Activated CD4-positive, CD25-positive, alpha-beta regulatory T cell treated with anti-CD3 and anti-CD28 coated beads, Interleukin-2, amount 50 U/mL, for 24 hours (primary cell): ENCODE data around the gene FSTL1.
"Not testable (repeated sequence)": the region's sequence is repeated elsewhere in the genome, so short reads cannot be mapped to it uniquely, and the experiment has no call there.

ENCODE experiments used
- ATAC-seq, 2 donors: fragments of 150-1000 bp; cut with Tn5 transposase; one replicate each; pipeline ENCODE4 v1.10.0; 2021; ENCODE audit warnings: mild to moderate bottlenecking in 1 of 2, moderate library complexity in 1 of 2

The FSTL1 gene

DNA sequence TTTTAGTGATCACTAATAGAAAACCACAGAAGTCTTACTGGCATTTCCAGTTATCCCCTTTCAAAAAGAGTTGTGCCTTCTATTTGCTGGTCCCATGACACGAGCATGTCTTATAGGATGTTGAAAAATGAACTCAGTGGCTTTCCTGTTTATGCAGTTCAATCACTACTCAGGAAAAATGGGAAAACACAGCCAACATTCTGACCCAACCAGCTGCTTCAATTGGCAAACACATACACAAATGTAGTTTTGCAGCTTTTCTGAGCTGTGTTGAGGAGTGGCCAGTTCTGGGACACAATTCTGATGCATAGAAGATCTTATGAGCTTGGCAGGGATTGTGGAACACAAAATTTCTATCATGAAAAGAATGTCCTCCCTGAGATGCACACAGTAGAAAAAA is 40.3 kb downstream of the FSTL1 start:
- no peak for ATAC-seq

DNA sequence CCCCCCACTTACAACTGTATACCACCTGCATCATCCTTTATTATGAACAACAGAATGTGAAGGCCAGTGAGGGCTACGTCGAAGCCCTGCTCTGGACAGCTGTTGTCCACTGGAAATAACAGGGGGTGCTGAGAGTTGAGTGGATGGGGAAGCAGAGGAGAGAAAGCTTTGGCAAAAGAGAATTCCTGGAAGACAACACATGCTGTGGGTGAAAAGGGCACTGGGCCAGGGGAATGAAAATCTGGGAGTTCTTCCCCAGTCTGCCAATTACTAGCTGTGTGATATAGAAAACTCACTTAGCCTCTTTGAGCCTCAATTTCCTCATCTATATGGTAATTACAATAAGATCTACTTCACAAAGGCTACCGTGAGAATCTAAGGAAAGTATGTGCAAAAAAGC is 40.7 kb downstream of the FSTL1 start:
- ATAC-seq: no peak

DNA sequence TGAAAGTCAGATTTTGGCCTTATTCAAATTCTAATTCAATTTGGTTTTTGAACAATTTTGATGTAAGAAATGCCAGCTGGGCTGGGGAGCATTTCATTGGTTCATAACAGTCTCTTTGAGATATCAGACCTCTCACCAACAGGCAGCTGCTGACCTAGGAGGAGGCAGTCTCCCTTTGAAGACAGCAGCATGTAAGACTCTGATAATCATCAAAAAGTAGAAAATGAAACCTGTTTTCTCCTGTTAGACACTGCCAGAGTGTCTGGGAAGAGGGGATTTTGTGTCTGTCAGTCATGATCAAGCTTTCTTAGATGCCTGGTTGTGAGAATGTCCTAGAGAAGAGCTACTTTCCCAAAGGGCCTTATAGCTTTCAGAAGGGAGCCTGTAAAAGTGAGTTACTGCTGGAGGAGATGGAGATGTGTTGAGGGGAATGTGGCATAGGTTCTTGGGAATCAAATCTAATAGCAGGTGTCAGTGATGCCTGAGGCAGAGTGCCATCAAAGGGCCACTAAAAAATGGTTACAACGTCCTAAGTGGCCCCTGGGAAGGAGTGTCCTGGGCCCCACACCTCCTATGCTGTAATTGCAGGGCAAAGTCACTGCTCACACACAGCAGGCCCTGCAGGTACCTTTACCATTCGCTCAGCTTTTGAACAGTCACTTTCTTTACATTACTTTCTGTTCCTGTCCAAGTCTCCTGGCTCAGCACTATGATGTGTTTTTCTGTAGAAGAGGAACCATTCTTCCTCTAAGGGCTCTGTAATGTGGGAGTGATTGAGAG is 43.1 kb downstream of the FSTL1 start:
- no peak for ATAC-seq

DNA sequence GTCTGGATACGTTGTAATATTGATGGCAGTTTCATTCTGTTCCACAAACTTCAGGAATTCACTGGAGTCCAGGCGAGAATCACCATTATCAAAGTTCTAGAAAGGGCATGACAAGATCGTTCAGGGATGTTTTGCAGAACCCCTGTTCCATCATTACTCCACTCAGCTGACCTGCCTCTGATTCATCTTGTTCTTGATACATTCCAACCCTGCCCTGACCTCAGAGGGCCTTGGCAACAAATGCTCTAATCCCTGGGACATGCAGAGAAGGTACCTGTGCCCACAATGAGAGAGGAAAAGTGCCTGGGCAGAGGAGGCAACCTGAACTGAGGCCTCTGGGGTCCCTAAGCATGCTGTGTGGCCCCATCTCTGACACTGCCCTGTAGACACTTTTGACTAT is 45.9 kb downstream of the FSTL1 start:
- ATAC-seq: no peak

DNA sequence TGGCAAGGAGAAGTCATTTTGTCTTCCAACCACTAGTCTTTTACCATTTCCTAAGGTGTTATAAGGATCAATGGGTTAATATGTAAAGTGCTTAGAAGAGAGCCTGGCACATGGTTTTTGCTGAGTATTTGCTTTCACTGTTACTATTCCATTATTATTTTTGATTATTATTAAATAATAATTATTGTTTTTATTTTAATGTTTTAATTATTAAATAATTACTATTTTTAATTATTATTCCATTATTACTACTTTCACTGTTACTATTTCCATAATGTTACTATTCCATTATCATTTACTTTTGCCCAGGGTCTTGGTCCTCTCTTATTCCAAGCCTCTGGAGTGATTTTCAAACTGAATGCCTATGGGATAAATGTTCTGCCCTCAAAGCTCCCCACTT is 48.5 kb downstream of the FSTL1 start:
- ATAC-seq: no peak

DNA sequence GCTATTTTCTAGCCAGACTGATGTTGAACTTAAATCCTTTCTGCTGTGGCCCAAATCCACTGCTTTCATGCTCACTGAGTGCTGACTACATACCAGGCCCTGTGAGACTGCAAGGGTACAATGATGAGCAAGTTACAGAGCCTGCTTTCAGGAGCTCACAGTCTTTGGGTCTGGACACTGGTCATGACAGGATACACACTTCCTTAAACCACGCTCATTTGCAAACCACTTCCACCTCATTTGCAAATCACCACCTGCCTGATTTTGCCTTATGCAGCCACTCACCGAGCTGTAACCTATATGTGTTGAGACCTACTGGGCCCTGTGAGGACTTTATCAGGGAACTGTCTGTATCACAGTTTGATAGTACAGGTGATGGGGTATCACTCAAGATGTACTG is 51.4 kb downstream of the FSTL1 start:
- ATAC-seq: no peak

DNA sequence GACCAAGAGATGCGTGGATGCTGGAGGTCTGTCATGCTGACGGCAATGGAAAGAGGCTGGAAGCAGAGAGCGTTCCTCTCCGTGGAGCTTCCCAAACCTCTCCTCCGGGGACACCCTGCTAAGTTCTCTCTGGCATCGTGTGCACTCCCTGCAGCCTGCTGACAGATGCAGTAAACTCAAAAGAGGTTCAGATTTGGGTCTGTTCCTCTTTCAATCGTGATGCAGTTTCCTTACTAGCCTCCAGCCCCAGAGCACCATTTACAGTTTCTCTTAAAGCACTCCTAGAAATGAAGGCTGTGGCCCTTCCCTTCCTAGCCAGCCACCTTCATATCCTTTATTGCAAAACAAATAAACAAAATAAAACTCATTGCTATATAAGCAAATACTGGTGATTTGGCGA is 54.3 kb downstream of the FSTL1 start:
- no peak for ATAC-seq

DNA sequence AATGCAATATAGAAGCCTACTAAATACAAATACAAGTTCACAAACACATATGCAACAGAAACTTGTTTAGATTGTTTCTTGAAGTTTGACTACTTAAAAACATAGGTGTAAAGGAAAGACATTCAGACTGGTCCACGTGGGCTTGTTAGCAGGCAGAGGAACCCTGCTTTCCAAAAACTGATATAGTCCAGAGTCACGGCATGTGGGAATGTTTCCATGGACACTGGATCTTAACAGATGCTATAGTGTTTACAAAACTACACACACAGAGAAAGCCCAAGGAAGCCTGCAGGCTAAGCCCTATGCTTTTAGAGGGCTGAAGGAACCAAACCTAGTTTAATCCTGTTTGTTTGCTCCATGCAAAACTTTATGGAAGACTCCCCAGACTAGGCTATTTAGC is 56.4 kb downstream of the FSTL1 start:
- ATAC-seq: no peak

DNA sequence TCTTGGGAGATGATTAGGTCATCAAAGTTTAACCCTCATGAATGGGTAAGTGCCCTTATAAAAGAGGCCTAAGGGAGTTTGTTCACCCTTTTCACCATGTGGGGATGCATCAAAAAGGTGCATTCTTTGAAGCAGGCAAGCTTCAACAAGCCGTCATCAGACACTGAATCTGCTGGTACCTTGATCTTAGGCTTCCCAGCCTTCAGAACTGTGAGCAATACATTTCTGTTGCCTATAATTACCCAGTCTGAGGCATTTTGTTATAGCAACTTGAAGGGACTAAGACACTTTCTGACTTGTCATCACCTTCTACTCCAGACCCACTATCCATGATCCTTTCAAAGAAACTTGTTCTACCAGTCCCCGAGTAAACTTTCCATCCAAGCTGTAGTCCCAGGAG is 57.0 kb downstream of the FSTL1 start:
- no peak for ATAC-seq

DNA sequence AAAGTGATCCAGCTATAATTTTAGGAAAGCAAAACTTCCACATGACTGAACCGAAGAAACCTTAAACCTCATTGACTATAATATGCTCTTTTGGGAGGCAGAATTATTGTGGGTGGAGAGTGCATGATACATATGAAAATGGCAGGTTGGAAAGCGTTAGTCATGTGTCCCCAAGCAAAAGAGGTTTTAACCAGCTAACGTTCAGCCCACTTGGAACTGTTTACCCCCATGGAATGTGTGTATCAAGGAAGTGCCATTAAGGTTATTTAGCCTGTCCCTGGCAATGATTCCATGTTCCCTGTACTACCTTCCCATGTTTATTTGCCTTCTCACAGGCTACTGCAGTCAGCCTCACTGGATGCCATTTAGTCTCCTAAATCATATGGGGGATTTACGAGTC is 57.5 kb downstream of the FSTL1 start:
- ATAC-seq: no peak

DNA sequence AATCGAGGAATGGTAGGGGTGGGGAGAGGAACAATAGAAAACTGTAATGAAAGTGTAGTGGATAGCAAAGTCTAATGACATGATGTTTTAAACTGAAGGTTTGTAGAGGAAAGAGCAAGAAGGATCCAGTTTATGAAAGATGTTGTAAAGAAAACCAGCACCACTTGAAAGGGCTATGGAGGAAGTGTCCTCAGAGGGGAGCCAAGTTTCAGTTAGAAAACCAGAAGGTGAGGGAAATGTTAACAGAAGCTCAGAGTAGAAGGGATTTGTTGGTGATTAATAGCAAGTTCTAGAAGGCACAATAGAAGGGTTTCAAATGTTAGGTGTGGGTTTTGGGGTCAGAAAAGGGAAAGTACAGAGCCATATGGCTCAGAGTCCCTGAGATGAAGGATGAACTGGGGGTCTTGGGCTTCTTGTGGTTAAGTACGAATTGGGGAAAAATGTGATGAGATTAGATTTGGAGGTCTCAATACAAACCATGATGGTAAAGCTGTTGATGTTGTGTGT is 67.8 kb downstream of the FSTL1 start:
- ATAC-seq: no peak

DNA sequence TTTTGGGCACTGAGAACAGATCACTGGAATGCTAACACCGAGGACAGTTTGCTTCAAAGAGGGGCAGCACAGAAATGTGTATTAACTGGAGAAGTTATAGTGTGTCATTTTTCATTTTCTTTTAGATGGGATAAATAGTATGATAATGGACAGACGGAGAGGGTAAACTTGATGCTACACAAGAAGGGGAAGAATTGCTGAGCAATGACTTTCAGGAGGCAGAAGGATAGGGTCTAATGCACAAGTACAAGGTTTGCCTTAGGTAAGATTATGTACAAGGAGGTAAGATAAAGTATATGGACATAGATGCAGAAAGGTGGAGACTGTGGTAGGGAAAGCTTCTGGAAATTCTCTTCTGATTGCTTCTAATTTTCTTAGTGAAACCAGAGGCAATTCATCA is 69.3 kb downstream of the FSTL1 start:
- no peak for ATAC-seq

DNA sequence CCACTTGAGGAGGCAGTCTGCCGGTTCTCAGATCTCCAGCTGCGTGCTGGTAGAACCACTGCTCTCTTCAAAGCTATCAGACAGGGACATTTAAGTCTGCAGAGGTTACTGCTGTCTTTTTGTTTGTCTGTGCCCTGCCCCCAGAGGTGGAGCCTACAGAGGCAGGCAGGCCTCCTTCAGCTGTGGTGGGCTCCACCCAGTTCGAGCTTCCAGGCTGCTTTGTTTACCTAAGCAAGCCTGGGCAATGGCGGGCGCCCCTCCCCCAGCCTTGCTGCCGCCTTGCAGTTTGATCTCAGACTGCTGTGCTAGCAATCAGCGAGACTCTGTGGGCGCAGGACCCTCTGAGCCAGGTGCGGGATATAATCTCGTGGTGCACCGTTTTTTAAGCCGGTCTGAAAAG is 72.8 kb downstream of the FSTL1 start:
- not testable (repeated sequence) for ATAC-seq

DNA sequence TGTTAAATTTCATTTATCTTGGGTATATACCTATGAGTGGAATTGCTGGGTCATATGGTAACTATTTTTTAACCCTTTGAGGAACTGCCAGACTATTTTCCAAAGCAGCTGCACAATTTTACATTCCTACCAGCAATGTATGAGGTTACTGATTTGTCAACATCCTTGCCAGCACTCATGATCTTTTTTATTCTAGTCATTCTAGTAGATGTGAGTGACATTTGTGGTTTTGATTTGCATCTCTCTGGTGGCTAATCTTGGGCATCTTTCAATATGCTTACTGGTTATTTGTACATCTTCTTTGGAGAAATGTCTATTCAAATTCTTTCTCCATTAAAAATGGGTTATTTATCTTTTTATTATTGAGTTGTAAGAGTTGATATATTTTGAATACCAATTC is 80.3 kb downstream of the FSTL1 start:
- no peak for ATAC-seq

DNA sequence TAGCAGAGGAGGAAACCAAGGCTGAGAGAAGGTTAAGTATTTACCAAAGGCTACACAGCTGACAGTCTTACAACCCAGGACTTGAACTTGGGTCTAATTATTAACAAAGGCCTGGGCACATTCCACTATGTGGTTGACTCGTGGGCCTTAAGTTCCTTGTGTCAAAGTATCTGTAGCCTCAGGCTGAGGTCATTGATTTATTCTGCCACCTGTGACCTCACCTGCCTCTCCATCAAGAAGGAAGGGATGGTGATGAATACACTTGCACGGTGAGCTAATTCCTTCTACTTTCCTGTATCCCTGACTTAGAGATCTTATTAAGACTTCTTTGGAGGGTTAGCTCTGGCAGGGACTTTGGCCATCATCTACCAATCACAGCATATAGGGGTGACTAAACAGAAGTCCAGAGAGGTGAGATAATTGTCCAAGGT is 81.7 kb downstream of the FSTL1 start:
- ATAC-seq: no peak

DNA sequence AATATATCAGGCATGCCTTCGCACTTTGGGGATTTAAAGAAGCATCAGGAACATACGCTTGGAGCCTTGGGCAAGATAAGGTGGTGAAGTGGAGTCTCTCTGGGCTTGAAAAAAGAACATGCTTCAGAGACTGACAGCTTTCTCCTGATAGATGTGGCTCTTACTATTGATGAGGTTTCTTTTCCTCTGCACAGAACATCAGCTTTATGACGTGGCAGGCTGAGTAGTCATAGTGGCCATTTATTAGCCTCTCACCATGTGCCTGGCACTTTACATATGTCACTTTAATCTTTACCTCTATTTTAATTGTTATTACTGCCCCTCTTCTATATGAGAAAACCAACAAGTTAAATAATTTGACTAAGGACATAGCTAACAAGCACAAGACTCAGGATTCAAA is 82.6 kb downstream of the FSTL1 start:
- peak; percentile 51 to 56 for ATAC-seq

DNA sequence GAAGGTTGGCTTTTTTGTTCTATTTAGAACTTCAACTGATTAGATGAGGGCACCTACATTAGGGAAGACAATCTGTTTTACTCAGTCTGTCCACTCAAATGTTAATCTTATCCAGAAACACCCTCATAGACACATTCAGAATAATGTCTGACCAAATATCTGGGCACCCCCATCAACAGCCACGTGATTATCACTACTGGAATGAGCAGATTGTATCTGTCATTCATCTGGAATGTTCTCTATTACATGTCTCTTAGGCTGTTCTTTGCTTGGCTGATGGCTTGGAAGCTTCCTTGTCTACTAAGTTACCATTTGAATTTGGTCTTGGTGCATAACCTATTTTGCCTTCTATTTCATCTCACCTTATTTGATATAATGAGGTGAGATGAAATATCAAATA is 86.0 kb downstream of the FSTL1 start:
- ATAC-seq: no peak

DNA sequence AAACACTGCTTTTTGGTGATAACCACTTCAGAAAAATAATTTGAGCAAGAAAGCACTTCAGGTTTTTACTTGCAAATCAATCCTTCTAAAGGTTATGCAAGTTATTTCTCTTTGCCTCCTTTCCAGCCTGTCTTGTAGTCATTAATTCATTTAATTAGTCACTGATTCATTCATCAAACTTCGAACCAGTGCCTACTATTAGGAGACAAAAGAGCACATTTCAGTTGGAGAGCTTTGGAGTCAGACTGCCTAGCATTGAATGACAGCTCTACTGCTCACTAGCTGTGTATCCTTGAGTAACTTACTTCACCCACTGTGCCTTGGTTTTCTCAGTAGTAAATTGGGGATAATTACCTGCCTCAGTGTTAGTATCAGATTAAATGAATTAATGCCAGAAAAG is 86.7 kb downstream of the FSTL1 start:
- no peak for ATAC-seq

DNA sequence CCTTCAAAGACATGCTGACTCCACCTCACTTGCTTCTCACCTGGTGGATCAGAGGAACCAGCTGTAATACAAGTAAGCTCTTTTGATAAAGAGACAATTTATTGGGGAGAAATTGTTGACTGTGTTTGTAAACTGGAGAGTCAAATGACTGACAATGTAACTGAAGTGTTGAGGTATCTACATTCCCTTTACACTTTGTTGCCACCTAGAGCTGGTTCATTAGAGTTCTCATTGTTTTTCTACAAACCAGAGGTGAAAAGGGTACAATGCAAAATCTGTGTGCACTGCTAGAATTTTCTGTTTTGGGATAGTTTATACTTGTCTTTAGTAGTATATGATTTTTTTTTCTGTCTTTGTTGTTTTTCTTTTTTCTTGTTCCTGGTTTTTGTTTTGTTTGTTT is 93.0 kb downstream of the FSTL1 start:
- no peak for ATAC-seq

DNA sequence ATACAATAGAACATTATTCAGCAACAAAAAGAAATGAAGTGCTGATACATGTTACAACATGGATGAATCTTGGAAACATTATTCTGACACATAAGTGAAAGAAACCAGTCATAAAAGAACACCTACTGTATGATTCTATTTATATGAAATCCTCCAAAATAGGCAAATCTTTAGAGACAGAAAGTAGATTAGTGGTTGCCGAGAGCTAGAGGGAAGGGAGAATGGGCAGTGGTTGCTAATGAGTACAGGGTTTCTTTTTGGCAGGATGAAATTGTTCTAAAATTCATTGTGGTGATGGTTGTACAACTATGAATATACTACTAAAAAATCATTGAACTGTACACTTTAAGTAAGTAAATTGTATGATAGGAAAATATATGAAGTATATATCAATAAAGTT is 95.3 kb downstream of the FSTL1 start:
- no peak for ATAC-seq

DNA sequence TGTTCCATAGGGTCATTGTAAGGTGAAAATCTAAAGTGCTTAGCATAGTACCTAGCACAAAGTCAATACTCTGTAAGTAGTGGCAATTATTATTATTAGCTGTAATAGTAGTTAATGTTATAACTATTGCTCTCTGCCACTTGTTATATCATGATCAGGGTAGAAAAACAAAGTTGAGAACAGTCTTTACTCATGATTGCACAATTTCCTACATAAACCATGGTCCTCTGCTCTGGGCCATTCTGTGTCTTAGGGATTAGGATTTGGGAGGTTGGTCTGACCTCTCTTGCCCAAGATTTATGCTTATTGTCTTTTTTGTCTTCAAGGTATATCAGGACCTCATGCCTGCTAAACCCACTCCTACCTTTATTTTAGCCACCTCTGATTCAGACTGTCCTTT is 97.3 kb downstream of the FSTL1 start:
- no peak for ATAC-seq

DNA sequence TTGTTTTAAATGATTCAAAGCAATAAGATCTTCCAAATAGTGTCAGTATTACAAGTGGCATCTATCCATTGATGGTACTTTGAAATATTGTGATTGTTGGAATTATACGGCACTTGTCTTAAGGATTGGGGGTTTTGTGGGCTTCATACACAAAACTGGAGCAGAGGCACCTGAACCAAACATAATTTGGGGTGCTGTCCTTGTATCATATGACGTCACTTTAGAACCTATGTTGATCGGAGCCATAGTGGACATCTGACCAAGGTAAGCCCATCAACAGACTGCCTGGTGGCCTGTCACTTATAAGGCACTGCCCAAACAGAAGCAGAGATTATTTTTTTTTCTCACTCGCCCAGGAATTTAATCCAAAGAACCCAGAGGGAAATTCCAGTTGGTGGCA is 98.8 kb downstream of the FSTL1 start:
- no peak for ATAC-seq

DNA sequence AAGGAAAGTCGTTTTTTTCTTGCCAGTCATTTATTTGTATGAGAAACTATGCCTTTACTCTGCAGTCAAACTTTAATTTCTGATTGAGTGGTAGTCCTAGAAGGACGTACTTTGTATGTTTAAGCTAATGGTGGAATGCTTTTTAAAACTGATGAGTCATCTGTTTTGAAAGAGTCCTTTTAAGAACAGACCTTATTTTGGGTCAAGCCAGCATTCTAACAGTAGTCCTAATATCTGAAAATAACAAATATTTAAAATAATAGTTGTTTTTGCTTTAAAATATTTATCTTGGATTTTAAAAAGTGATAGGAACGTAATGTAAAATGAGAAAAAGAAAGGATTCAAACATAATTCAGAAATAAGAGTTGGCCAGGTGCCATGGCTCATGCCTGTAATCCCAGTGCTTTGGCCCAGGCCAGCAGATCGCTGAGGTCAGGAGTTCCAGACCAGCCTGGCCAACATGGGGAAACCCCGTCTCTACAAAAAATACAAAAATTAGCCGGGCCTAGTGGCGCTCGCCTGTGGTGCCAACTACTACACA is 100.3 kb downstream of the FSTL1 start:
- no peak for ATAC-seq

DNA sequence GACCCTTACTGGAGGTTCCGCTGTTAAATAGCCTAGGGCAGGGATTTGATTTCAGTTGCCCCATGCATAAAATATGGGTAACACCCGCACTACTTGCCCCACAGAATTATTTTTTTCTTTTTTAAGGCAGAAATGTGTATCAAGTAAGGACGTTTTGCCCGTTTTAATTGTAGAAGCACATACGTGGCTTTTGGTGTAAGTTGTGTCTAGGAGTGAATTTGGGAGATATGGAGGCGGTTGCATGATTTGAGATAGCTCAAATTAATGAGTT is 101.0 kb downstream of the FSTL1 start:
- ATAC-seq: no peak
